H9 (cell line): ENCODE data around the gene FAM107A. TPM values are rescaled to one million over a fixed set of nuclear protein-coding genes. Genes with fewer than 3 reads are reported as not detected.

ENCODE experiments used
- DNase-seq: peaks from one replicate; pipeline ENCODE4 v3.0.0-alpha.2; 2017
- H2AFZ ChIP-seq: one replicate; pipeline ENCODE4 v1.6.1; 2013; ENCODE audit warnings: mild to moderate bottlenecking, low read length, control low read depth, moderate library complexity
- H2AK5ac ChIP-seq: 2 replicates; pipeline ENCODE4 v1.6.1; 2013; ENCODE audit warnings: low read length, control low read depth, mixed read lengths; ENCODE audit not compliant: insufficient read length
- H2BK120ac ChIP-seq: one replicate; pipeline ENCODE4 v1.6.1; 2013; ENCODE audit warnings: low read depth, mild to moderate bottlenecking, low read length, control low read depth, inconsistent platforms; ENCODE audit not compliant: poor library complexity, severe bottlenecking
- H2BK12ac ChIP-seq: 2 replicates; pipeline ENCODE4 v1.6.1; 2013; ENCODE audit warnings: low read length, control low read depth, mixed read lengths, low read depth; ENCODE audit not compliant: insufficient read length
- H2BK15ac ChIP-seq: 2 replicates; pipeline ENCODE4 v1.6.1; 2013; ENCODE audit warnings: low read depth, low read length, control low read depth
- H2BK20ac ChIP-seq: one replicate; pipeline ENCODE4 v1.6.1; 2013; ENCODE audit warnings: low read depth, mild to moderate bottlenecking, low read length, control low read depth, inconsistent platforms; ENCODE audit not compliant: poor library complexity, severe bottlenecking
- H2BK5ac ChIP-seq: 2 replicates; pipeline ENCODE4 v1.6.1; 2013; ENCODE audit warnings: low read length, control low read depth, mixed read lengths; ENCODE audit not compliant: insufficient read length
- H3K14ac ChIP-seq: 2 replicates; pipeline ENCODE4 v1.6.1; 2013; ENCODE audit warnings: low read length, control low read depth; ENCODE audit not compliant: insufficient read depth
- H3K18ac ChIP-seq: 2 replicates; pipeline ENCODE4 v1.6.1; 2013; ENCODE audit warnings: low read depth, mild to moderate bottlenecking, mixed read lengths, low read length, control low read depth; ENCODE audit not compliant: insufficient read length
- H3K23ac ChIP-seq: 2 replicates; pipeline ENCODE4 v1.6.1; 2013; ENCODE audit warnings: low read length, control low read depth, mixed read lengths, low read depth; ENCODE audit not compliant: insufficient read length
- H3K23me2 ChIP-seq: 2 replicates; pipeline ENCODE4 v1.6.1; 2013; ENCODE audit warnings: low read depth, mild to moderate bottlenecking, mixed read lengths, low read length, control low read depth; ENCODE audit not compliant: insufficient read length, poor library complexity, severe bottlenecking
- H3K27ac ChIP-seq: 2 replicates; pipeline ENCODE4 v1.5.1; 2013; ENCODE audit warnings: low read length, control low read depth, mixed read lengths, low read depth; ENCODE audit not compliant: insufficient read length
- H3K27me3 ChIP-seq: 2 replicates; pipeline ENCODE4 v1.6.1; 2013; ENCODE audit warnings: low read length, control low read depth, inconsistent platforms; ENCODE audit not compliant: insufficient read depth
- H3K4ac ChIP-seq: 2 replicates; pipeline ENCODE4 v1.6.1; 2013; ENCODE audit warnings: low read depth, mild to moderate bottlenecking, control low read depth, inconsistent platforms, low read length, moderate library complexity
- H3K4me1 ChIP-seq: 2 replicates; pipeline ENCODE4 v1.6.1; 2013; ENCODE audit warnings: low read length, control low read depth, inconsistent platforms; ENCODE audit not compliant: insufficient read depth
- H3K4me2 ChIP-seq: 2 replicates; pipeline ENCODE4 v1.6.1; 2013; ENCODE audit warnings: low read length, control low read depth, mixed read lengths; ENCODE audit not compliant: insufficient read length, insufficient read depth
- H3K56ac ChIP-seq: 2 replicates; pipeline ENCODE4 v1.6.1; 2013; ENCODE audit warnings: low read depth, mild to moderate bottlenecking, mixed read lengths, low read length, control low read depth; ENCODE audit not compliant: insufficient read length
- H3K79me1 ChIP-seq: 2 replicates; pipeline ENCODE4 v1.6.1; 2013; ENCODE audit warnings: low read depth, mild to moderate bottlenecking, moderate library complexity, low read length, control low read depth, inconsistent platforms; ENCODE audit not compliant: insufficient read depth, poor library complexity, severe bottlenecking
- H3K79me2 ChIP-seq: 2 replicates; pipeline ENCODE4 v1.6.1; 2013; ENCODE audit warnings: low read length, control low read depth, inconsistent platforms; ENCODE audit not compliant: insufficient read depth
- H3K9ac ChIP-seq: 2 replicates; pipeline ENCODE4 v1.6.1; 2013; ENCODE audit warnings: low read length, control low read depth, mixed read lengths; ENCODE audit not compliant: insufficient read length; ENCODE audit errors: extremely low read depth
- H3K9me3 ChIP-seq: one replicate; pipeline ENCODE4 v1.6.1; 2013; ENCODE audit warnings: low read depth, low read length, inconsistent platforms; ENCODE audit not compliant: control insufficient read depth
- H3T11ph ChIP-seq: one replicate; pipeline ENCODE4 v1.6.1; 2013; ENCODE audit warnings: mild to moderate bottlenecking, low read length, control low read depth, inconsistent platforms
- H4K20me1 ChIP-seq: one replicate; pipeline ENCODE4 v1.6.1; 2013; ENCODE audit not compliant: control insufficient read depth, insufficient read length, insufficient read depth
- H4K5ac ChIP-seq: 2 replicates; pipeline ENCODE4 v1.6.1; 2013; ENCODE audit warnings: low read depth, mild to moderate bottlenecking, mixed read lengths, low read length, control low read depth; ENCODE audit not compliant: insufficient read length
- H4K8ac ChIP-seq: replicated peaks from 2 replicates; pipeline ENCODE4 v1.6.1; 2013; ENCODE audit warnings: low read length, control low read depth, mixed read lengths, low read depth; ENCODE audit not compliant: insufficient read length
- H4K91ac ChIP-seq: 2 replicates; pipeline ENCODE4 v1.6.1; 2013; ENCODE audit warnings: low read depth, mild to moderate bottlenecking, moderate library complexity, mixed read lengths, low read length, control low read depth; ENCODE audit not compliant: insufficient read length
- H3K27ac Mint-ChIP-seq, 3 experiments: 2 replicates in 2 of 3; 3 replicates in 1 of 3; pipeline ENCODE4 v1.8.0; 2020 to 2021; ENCODE audit warnings: mixed read lengths in 3 of 3, mild to moderate bottlenecking in 1 of 3, moderate library complexity in 1 of 3
- H3K27me3 Mint-ChIP-seq: 2 replicates; pipeline ENCODE4 v1.8.0; 2021; ENCODE audit warnings: low read depth, mild to moderate bottlenecking, moderate library complexity, mixed read lengths
- H3K36me3 Mint-ChIP-seq, 3 experiments: 2 replicates in 2 of 3; 3 replicates in 1 of 3; pipeline ENCODE4 v1.8.0; 2020 to 2021; ENCODE audit warnings: low read depth in 3 of 3, mixed read lengths in 3 of 3; ENCODE audit not compliant: insufficient read depth in 1 of 3
- H3K4me1 Mint-ChIP-seq, 2 experiments: 2 replicates each; pipeline ENCODE4 v1.8.0; 2020; ENCODE audit warnings: mixed read lengths in 2 of 2
- H3K4me3 Mint-ChIP-seq, 2 experiments: 2 replicates in 1 of 2; 3 replicates in 1 of 2; pipeline ENCODE4 v1.8.0; 2020 to 2021; ENCODE audit warnings: mild to moderate bottlenecking in 2 of 2, mixed read lengths in 2 of 2, moderate library complexity in 1 of 2
- H3K9me3 Mint-ChIP-seq, 2 experiments: 2 replicates in 1 of 2; 3 replicates in 1 of 2; pipeline ENCODE4 v1.8.0; 2020; ENCODE audit warnings: mild to moderate bottlenecking in 2 of 2, mixed read lengths in 2 of 2, moderate library complexity in 1 of 2
- CTCF ChIP-seq: fragments of 200-600 bp; sonication (generic); conservative IDR thresholded peaks from 3 replicates; pipeline ENCODE4 v1.8.0; 2021; ENCODE audit warnings: antibody characterized with exemption, mild to moderate bottlenecking
- WGBS: extraction: QIAGEN DNeasy Blood & Tissue Kit; methylation state at CpG from one replicate; pipeline ENCODE4 v1.1.7; 2013; ENCODE audit warnings: missing lambda C conversion rate, low lambda C conversion rate, mixed read lengths; ENCODE audit not compliant: insufficient read length; ENCODE audit errors: extremely low coverage; 5-methylcytosine and 5-hydroxymethylcytosine counted together
- total RNA-seq: library from RNA; stranded (reverse); gene quantifications from 2 replicates; pipeline ENCODE4 v1.2.1, GENCODE V29; 2021

FAM107A gene
- total RNA-seq, 1 experiment from 2014 or later = 0.11 TPM

GRCh38 chr3:58607816-58608215 lies 30.6 kb upstream of the FAM107A start:
- DNase-seq = no peak
- Histone ChIP-seq H4K5ac (no peak overlapping the region), H2AFZ (no peak overlapping the region), H3K4me1 (no peaks in the 10 kb centered on the region), H3K4ac (no peak overlapping the region), H2BK15ac (no peak overlapping the region), H3K14ac (no peak overlapping the region), H4K8ac (no peak overlapping the region), H2BK12ac (no peak overlapping the region), H3T11ph (no peak overlapping the region), H3K18ac (no peak overlapping the region), H3K27ac (no peak overlapping the region), H3K27me3 (no peaks in the 10 kb centered on the region), H2BK20ac (no peak overlapping the region), H3K9me3 (no peaks in the 10 kb centered on the region), H3K9ac (no peak overlapping the region), H2BK5ac (no peak overlapping the region), H3K79me2 (no peaks in the 10 kb centered on the region), H4K91ac (no peak overlapping the region), H3K23ac (no peak overlapping the region), H2BK120ac (no peak overlapping the region), H3K56ac (no peak overlapping the region), H2AK5ac (no peak overlapping the region), H4K20me1 (no peaks in the 10 kb centered on the region), H3K23me2 (no peaks in the 10 kb centered on the region), H3K4me2 (no peak overlapping the region), H3K79me1 (no peaks in the 10 kb centered on the region)
- peaks cover 25% of the 10 kb centered on the region for H3K27me3 Mint-ChIP-seq
- no peak overlapping the region for H3K27ac Mint-ChIP-seq
- peaks cover 0 to 2% of the 10 kb centered on the region in 2 experiments; a peak in 1 of 4 replicates for H3K4me1 Mint-ChIP-seq
- H3K4me3 Mint-ChIP-seq = no peak overlapping the region
- no peaks in the 10 kb centered on the region for H3K9me3 Mint-ChIP-seq
- WGBS = no CpG with 5 or more reads among the region's 4 CpGs
- H3K36me3 Mint-ChIP-seq = no peaks in the 10 kb centered on the region
- TF ChIP-seq CTCF = no peak
